GM12878 (cell line): Measurements from ENCODE around the gene TGM5. TPM values are rescaled to one million over a fixed set of nuclear protein-coding genes. Genes with fewer than 3 reads are reported as not detected.

ENCODE experiments used
- ATF7 ChIP-seq: fragments of 450-650 bp; IDR thresholded peaks from 2 replicates; pipeline ENCODE4 v1.6.1; 2016; ENCODE audit warnings: low read depth, mild to moderate bottlenecking
- BHLHE40 ChIP-seq, 2 experiments: fragments of 450-650 bp in 1 of 2; IDR thresholded peaks; 2 replicates each; pipeline ENCODE4 v1.6.1; 2011 to 2017; ENCODE audit warnings: low read depth in 2 of 2, borderline replicate concordance in 1 of 2, improper control_type of control experiment in 1 of 2, low read length in 1 of 2, mild to moderate bottlenecking in 1 of 2
- CBFB ChIP-seq: IDR thresholded peaks from 2 replicates; pipeline ENCODE4 v1.6.1; 2016; ENCODE audit warnings: antibody characterized with exemption, low read depth
- CHD2 ChIP-seq: IDR thresholded peaks from 2 replicates; pipeline ENCODE4 v1.6.1; 2011; ENCODE audit warnings: low read depth, low read length, improper control_type of control experiment, borderline replicate concordance
- CHD4 ChIP-seq: fragments of 200-600 bp; sonication (generic); IDR thresholded peaks from 2 replicates; pipeline ENCODE4 v1.6.1; 2016; ENCODE audit warnings: mild to moderate bottlenecking
- IRF5 ChIP-seq: fragments of 450-650 bp; IDR thresholded peaks from 2 replicates; pipeline ENCODE4 v1.6.1; 2017; ENCODE audit warnings: borderline replicate concordance
- LARP7 ChIP-seq: fragments of 450-650 bp; IDR thresholded peaks from 2 replicates; pipeline ENCODE4 v1.6.1; 2017; ENCODE audit warnings: mild to moderate bottlenecking
- MEF2B ChIP-seq: fragments of 450-650 bp; IDR thresholded peaks from 2 replicates; pipeline ENCODE4 v1.6.1; 2018; ENCODE audit warnings: mild to moderate bottlenecking, moderate library complexity; ENCODE audit not compliant: partially characterized antibody, poor library complexity, severe bottlenecking
- NFYA ChIP-seq: IDR thresholded peaks from 2 replicates; pipeline ENCODE4 v1.6.1; 2011; ENCODE audit warnings: low read depth, mild to moderate bottlenecking, low read length, improper control_type of control experiment, borderline replicate concordance
- PML ChIP-seq: IDR thresholded peaks from 2 replicates; pipeline ENCODE4 v1.6.1; 2012; ENCODE audit warnings: low read length, inconsistent platforms
- RAD51 ChIP-seq: fragments of 450-650 bp; IDR thresholded peaks from 2 replicates; pipeline ENCODE4 v1.6.1; 2016; ENCODE audit warnings: moderate library complexity, mild to moderate bottlenecking, inconsistent platforms
- RELA ChIP-seq: fragments of 450-650 bp; IDR thresholded peaks from 2 replicates; pipeline ENCODE4 v1.8.0; 2014; ENCODE audit warnings: borderline replicate concordance; ENCODE audit not compliant: partially characterized antibody
- SIX5 ChIP-seq: IDR thresholded peaks from 2 replicates; pipeline ENCODE4 v1.6.1; 2011; ENCODE audit warnings: mild to moderate bottlenecking, low read depth, low read length, moderate library complexity; ENCODE audit not compliant: severe bottlenecking
- SMARCA5 ChIP-seq: fragments of 450-650 bp; IDR thresholded peaks from 2 replicates; pipeline ENCODE4 v1.6.1; 2017; ENCODE audit warnings: mild to moderate bottlenecking
- SREBF1 ChIP-seq: IDR thresholded peaks from 2 replicates; pipeline ENCODE4 v1.6.1; 2012; ENCODE audit warnings: mild to moderate bottlenecking, low read length
- SREBF2 ChIP-seq: IDR thresholded peaks from 2 replicates; pipeline ENCODE4 v1.6.1; 2012; ENCODE audit warnings: mild to moderate bottlenecking, low read length
- STAT3 ChIP-seq: IDR thresholded peaks from 2 replicates; pipeline ENCODE4 v1.6.1; 2011; ENCODE audit warnings: low read depth, low read length, improper control_type of control experiment
- SUPT20H ChIP-seq: IDR thresholded peaks from 2 replicates; pipeline ENCODE4 v1.6.1; 2011; ENCODE audit warnings: low read depth, mild to moderate bottlenecking, low read length, moderate library complexity, borderline replicate concordance; ENCODE audit not compliant: control insufficient read depth
- WRNIP1 ChIP-seq: IDR thresholded peaks from 2 replicates; pipeline ENCODE4 v1.6.1; 2011; ENCODE audit warnings: low read depth, low read length, improper control_type of control experiment, borderline replicate concordance
- YBX1 ChIP-seq: fragments of 450-650 bp; IDR thresholded peaks from 2 replicates; pipeline ENCODE4 v1.6.1; 2016; ENCODE audit warnings: antibody characterized with exemption
- ZBED1 ChIP-seq: IDR thresholded peaks from 2 replicates; pipeline ENCODE4 v1.6.1; 2016; ENCODE audit warnings: borderline replicate concordance
- ZBTB33 ChIP-seq: fragments of 450-650 bp; IDR thresholded peaks from 2 replicates; pipeline ENCODE4 v1.6.1; 2017; ENCODE audit warnings: mild to moderate bottlenecking
- ZNF687 ChIP-seq: fragments of 450-650 bp; IDR thresholded peaks from 2 replicates; pipeline ENCODE4 v1.6.1; 2017; ENCODE audit warnings: mild to moderate bottlenecking, moderate library complexity
- polyA plus RNA-seq, 11 experiments: library from polyadenylated mRNA; depleted of rRNA in 4 of 11; unstranded in 6 of 11; stranded (reverse) in 5 of 11; fragments of >200 nt; fragmentation: Nextera tagmentation in 4 of 11; fragmentation: Illumina TruSeq in 1 of 11; extraction: Ambion mirVana in 4 of 11; extraction: Trizol in 1 of 11; gene quantifications; 1 replicate in 1 of 11; 2 replicates in 10 of 11; pipeline versions ENCODE4 v1.2.1 to v1.2.3, GENCODE V29; 2011 to 2016; ENCODE audit warnings: inconsistent platforms in 2 of 11, missing spikeins in 2 of 11, low read depth in 1 of 11
- total RNA-seq, 4 experiments: library from RNA; depleted of rRNA in 3 of 4; stranded (reverse); fragments of >200 nt in 3 of 4; fragmentation: Illumina TruSeq in 1 of 4; extraction: Trizol in 1 of 4; gene quantifications; 2 replicates each; pipeline versions ENCODE4 v1.2.1 to v1.2.3, GENCODE V29; 2013 to 2021

TGM5 gene
- total and polyA plus RNA-seq, 10 of the 15 experiments (the other 5 are each of a cell fraction or from before 2014, with no cell fraction given) = 4.4 to 27.1 (median 5.6) TPM

- TF ChIP-seq ZBTB33 (no peak), SREBF1 (no peak), CHD2 (peak; percentile 47; the same call in 1 of the 2 replicates), ZNF687 (peak; percentile 93), BHLHE40 (IDR thresholded peaks at IDR 0.05; ENCODE audit: borderline replicate concordance in 1 of 2, low read depth in 2 of 2, low read length in 1 of 2) (peak; percentile 19 to 51; a peak in 3 of 4 replicates), NFYA (no peak), SIX5 (no peak), PML (no peak), ZBED1 (no peak), RELA (no peak), IRF5 (no peak), SMARCA5 (peak; percentile 49; the same call in 1 of the 2 replicates), STAT3 (no peak), YBX1 (no peak), MEF2B (peak; percentile 89), ATF7 (peak; percentile 85), RAD51 (peak; percentile 92), CHD4 (no peak), LARP7 (no peak; the same call in 1 of the 2 replicates), CBFB (peak; percentile 66; the same call in 1 of the 2 replicates), SREBF2 (no peak), SUPT20H (no peak), WRNIP1 (peak; percentile 91; the same call in 1 of the 2 replicates)
Measured at GRCh38 chr15:43253431-43254403, 13.0 kb downstream of the TGM5 start (continued).
